ENCODE data around the gene CITED2. TPM values are rescaled to one million over a fixed set of nuclear protein-coding genes. Genes with fewer than 3 reads are reported as not detected.

Gene CITED2
- total RNA-seq, 1 experiment from 2014 or later: 110 TPM

GRCh38 chr6:139388384-139388783, 13.9 kb upstream of the CITED2 start:
- Histone ChIP-seq H3K27ac (ENCODE audit: insufficient read length, low read depth, low read length) (no peak overlapping the region), H2BK15ac (ENCODE audit: low read depth, low read length) (no peak overlapping the region), H2BK12ac (ENCODE audit: insufficient read length, low read depth, low read length) (no peak overlapping the region), H3K23me2 (ENCODE audit: insufficient read length, low read depth, low read length, poor library complexity, severe bottlenecking) (no peaks in the 10 kb centered on the region), H3T11ph (ENCODE audit: low read length) (no peak overlapping the region), H2BK120ac (ENCODE audit: low read depth, low read length, poor library complexity, severe bottlenecking) (no peak overlapping the region), H3K18ac (ENCODE audit: insufficient read length, low read depth, low read length) (no peak overlapping the region), H3K9ac (ENCODE audit: extremely low read depth, insufficient read length, low read length) (no peak overlapping the region), H4K91ac (ENCODE audit: insufficient read length, low read depth, low read length) (no peak overlapping the region), H4K20me1 (ENCODE audit: control insufficient read depth, insufficient read depth, insufficient read length) (no peaks in the 10 kb centered on the region), H2BK20ac (ENCODE audit: low read depth, low read length, poor library complexity, severe bottlenecking) (no peak overlapping the region), H4K8ac (replicated peaks; ENCODE audit: insufficient read length, low read depth, low read length) (no peak overlapping the region), H2AFZ (ENCODE audit: low read length) (no peak overlapping the region), H3K4me1 (ENCODE audit: insufficient read depth, low read length) (no peaks in the 10 kb centered on the region), H3K56ac (ENCODE audit: insufficient read length, low read depth, low read length) (no peak overlapping the region), H3K4me2 (ENCODE audit: insufficient read depth, insufficient read length, low read length) (no peak overlapping the region), H3K79me2 (ENCODE audit: insufficient read depth, low read length) (no peaks in the 10 kb centered on the region), H3K23ac (ENCODE audit: insufficient read length, low read depth, low read length) (no peak overlapping the region), H2AK5ac (ENCODE audit: insufficient read length, low read length) (no peak overlapping the region), H3K14ac (ENCODE audit: insufficient read depth, low read length) (no peak overlapping the region), H4K5ac (ENCODE audit: insufficient read length, low read depth, low read length) (no peak overlapping the region), H3K27me3 (ENCODE audit: insufficient read depth, low read length) (no peaks in the 10 kb centered on the region), H3K4ac (ENCODE audit: low read depth, low read length) (no peak overlapping the region), H3K9me3 (ENCODE audit: control insufficient read depth, low read depth, low read length) (no peaks in the 10 kb centered on the region), H3K79me1 (ENCODE audit: insufficient read depth, low read depth, low read length, poor library complexity, severe bottlenecking) (no peaks in the 10 kb centered on the region), H2BK5ac (ENCODE audit: insufficient read length, low read length) (no peak overlapping the region)
- Mint-ChIP-seq H3K4me1 (no peaks in the 10 kb centered on the region), H3K9me3 (no peaks in the 10 kb centered on the region), H3K4me3 (no peak overlapping the region), H3K27me3 (ENCODE audit: low read depth) (peaks cover 25% of the 10 kb centered on the region), H3K27ac (no peak overlapping the region), H3K36me3 (ENCODE audit: insufficient read depth in 1 of 3, low read depth in 3 of 3) (no peaks in the 10 kb centered on the region)
- no peak for DNase-seq
- no CpG with 5 or more reads among the region's 2 CpGs for WGBS (ENCODE audit: extremely low coverage, insufficient read length, low lambda C conversion rate)
- TF ChIP-seq CTCF (conservative IDR thresholded peaks at IDR 0.05): no peak
